Endothelial cell of umbilical vein (primary cell): ENCODE measurements around the gene ASB6. TPM values are rescaled to one million over a fixed set of nuclear protein-coding genes. Genes with fewer than 3 reads are reported as not detected.

Experiments
- BruUV-seq: library from RNA; stranded (reverse); fragments of 400-500 nt; replicated peaks from 2 replicates; lab custom pipeline; 2021; lab: Mats Ljungman, UMichigan
- CTCF ChIA-PET: fragments of 300-600, 350-600 bp; sonication (Branson Sonifier 250); formaldehyde crosslinking; loops from one replicate; lab custom pipeline; 2021; ENCODE audit warnings: antibody characterized with exemption, inconsistent platforms; lab: Charles Lee
- POLR2A ChIA-PET: fragments of 300-600, 350-600 bp; sonication (Branson Sonifier 250); formaldehyde crosslinking; loops from one replicate; lab custom pipeline; 2021; ENCODE audit warnings: antibody characterized with exemption, inconsistent platforms; lab: Charles Lee
- DNase-seq: peaks from one replicate; pipeline ENCODE4 v3.0.0-alpha.2; 2011; ENCODE audit warnings: low read depth, low spot score
- FAIRE-seq: peaks from 2 replicates; lab custom pipeline; 2011; peaks lifted over from hg19 to GRCh38; lab: Jason Lieb, UNC
- H2AFZ ChIP-seq: 2 replicates; pipeline ENCODE4 v1.6.0; 2012; ENCODE audit warnings: low read depth, low read length, control low read depth, inconsistent platforms
- H3K27ac ChIP-seq: 2 replicates; pipeline ENCODE4 v1.5.1; 2011; ENCODE audit warnings: low read depth, mild to moderate bottlenecking, control low read depth, low read length, moderate library complexity; ENCODE audit not compliant: insufficient read depth
- H3K27me3 ChIP-seq, 2 experiments: 2 replicates each; pipeline versions ENCODE4 v1.6.0 to v1.6.1; 2011; ENCODE audit warnings: low read length in 2 of 2, mixed read lengths in 1 of 2; ENCODE audit not compliant: control insufficient read depth in 2 of 2, insufficient read depth in 2 of 2
- H3K36me3 ChIP-seq, 2 experiments: 2 replicates in 1 of 2; 3 replicates in 1 of 2; pipeline ENCODE4 v1.5.1; 2011; ENCODE audit warnings: low read length in 2 of 2, mild to moderate bottlenecking in 1 of 2, moderate library complexity in 1 of 2; ENCODE audit not compliant: control insufficient read depth in 2 of 2, insufficient read depth in 2 of 2; ENCODE audit errors: extremely low read depth in 1 of 2
- H3K4me1 ChIP-seq: 3 replicates; pipeline ENCODE4 v1.5.1; 2011; ENCODE audit warnings: mild to moderate bottlenecking, low read length; ENCODE audit not compliant: control insufficient read depth, insufficient read depth; ENCODE audit errors: extremely low read depth
- H3K4me2 ChIP-seq: 2 replicates; pipeline ENCODE4 v1.6.1; 2011; ENCODE audit warnings: low read length, control low read depth, mixed read lengths; ENCODE audit not compliant: insufficient read depth
- H3K4me3 ChIP-seq, 3 experiments: fragments of 200-600 bp in 1 of 3; sonication (generic), shearing (Covaris generic) in 1 of 3; replicated peaks in 1 of 3; 2 replicates each; pipeline ENCODE4 v1.5.1; 2011 to 2016; ENCODE audit warnings: control low read depth in 3 of 3, low read length in 3 of 3, mild to moderate bottlenecking in 2 of 3, inconsistent platforms in 1 of 3, low read depth in 1 of 3, moderate library complexity in 1 of 3; ENCODE audit not compliant: insufficient read depth in 1 of 3
- H3K79me2 ChIP-seq: 2 replicates; pipeline ENCODE4 v1.6.0; 2012; ENCODE audit warnings: low read length, inconsistent platforms; ENCODE audit not compliant: control insufficient read depth, insufficient read depth
- H3K9ac ChIP-seq: replicated peaks from 2 replicates; pipeline ENCODE3; 2011; ENCODE audit warnings: low read length, control low read depth; ENCODE audit not compliant: insufficient read depth; ENCODE audit errors: extremely low read depth
- H3K9me1 ChIP-seq: replicated peaks from 3 replicates; pipeline ENCODE4 v1.6.0; 2011; ENCODE audit warnings: mild to moderate bottlenecking, low read length; ENCODE audit not compliant: control insufficient read depth, insufficient read depth; ENCODE audit errors: extremely low read depth
- H3K9me3 ChIP-seq: replicated peaks from 2 replicates; pipeline ENCODE4 v1.5.1; 2012; ENCODE audit warnings: low read length, inconsistent platforms; ENCODE audit not compliant: control insufficient read depth, insufficient read depth
- H4K20me1 ChIP-seq: replicated peaks from 2 replicates; pipeline ENCODE3; 2011; ENCODE audit warnings: mild to moderate bottlenecking, low read length; ENCODE audit not compliant: control insufficient read depth, insufficient read depth; ENCODE audit errors: extremely low read depth
- EZH2 ChIP-seq: IDR thresholded peaks from 2 replicates; pipeline ENCODE4 v1.6.1; 2012; ENCODE audit warnings: borderline replicate concordance, low read depth, mild to moderate bottlenecking, moderate library complexity, low read length, inconsistent platforms; ENCODE audit not compliant: severe bottlenecking
- FOS ChIP-seq: IDR thresholded peaks from 2 replicates; pipeline ENCODE4 v1.6.1; 2011; ENCODE audit warnings: mild to moderate bottlenecking, low read length, moderate library complexity, borderline replicate concordance; ENCODE audit not compliant: insufficient read depth
- MYC ChIP-seq: IDR thresholded peaks from one replicate; pipeline ENCODE4 v1.6.1; 2011; ENCODE audit warnings: mild to moderate bottlenecking, low read depth, low read length
- POLR2A ChIP-seq: IDR thresholded peaks from 2 replicates; pipeline ENCODE4 v1.6.1; 2012; ENCODE audit warnings: low read depth, mild to moderate bottlenecking, control low read depth, low read length
- POLR2AphosphoS5 ChIP-seq: IDR thresholded peaks from 2 replicates; pipeline ENCODE4 v1.6.1; 2012; ENCODE audit warnings: low read depth, mild to moderate bottlenecking, control low read depth, low read length, moderate library complexity; ENCODE audit not compliant: insufficient read depth
- dilution Hi-C: fragments of 300-500 bp; cut with MboI; formaldehyde crosslinking; loops from one replicate; pipeline ENCODE4 v1.15.0; 2019; ENCODE audit warnings: low sequenced_read_pairs; ENCODE audit not compliant: extremely low pct_ligation_motif_present
- intact Hi-C: fragments of 100-400 bp; cut with micrococcal nuclease; formaldehyde crosslinking; loops from one replicate; pipeline ENCODE4 v1.10.0; 2022
- polyA plus RNA-seq, 4 experiments: library from polyadenylated mRNA; depleted of rRNA in 3 of 4; stranded (reverse) in 3 of 4; unstranded in 1 of 4; fragments of >200 nt; gene quantifications; 2 replicates each; pipeline versions ENCODE4 v1.2.1 to v1.2.3, GENCODE V29; 2011 to 2012; ENCODE audit warnings: missing spikeins in 1 of 4
- total RNA-seq: library from RNA; stranded (reverse); gene quantifications from 2 replicates; pipeline ENCODE4 v1.2.3, GENCODE V29; 2021
- TF ChIP-seq, protein P1 (sequence below): IDR thresholded peaks from 2 replicates; pipeline ENCODE4 v1.6.1; 2011; ENCODE audit not compliant: insufficient read depth, insufficient read length

Gene ASB6
- total and polyA plus RNA-seq, 2 donors (not counting 3 experiments of a cell fraction or from before 2014, with no cell fraction given) = 20.3 to 23.8 TPM

DNA sequence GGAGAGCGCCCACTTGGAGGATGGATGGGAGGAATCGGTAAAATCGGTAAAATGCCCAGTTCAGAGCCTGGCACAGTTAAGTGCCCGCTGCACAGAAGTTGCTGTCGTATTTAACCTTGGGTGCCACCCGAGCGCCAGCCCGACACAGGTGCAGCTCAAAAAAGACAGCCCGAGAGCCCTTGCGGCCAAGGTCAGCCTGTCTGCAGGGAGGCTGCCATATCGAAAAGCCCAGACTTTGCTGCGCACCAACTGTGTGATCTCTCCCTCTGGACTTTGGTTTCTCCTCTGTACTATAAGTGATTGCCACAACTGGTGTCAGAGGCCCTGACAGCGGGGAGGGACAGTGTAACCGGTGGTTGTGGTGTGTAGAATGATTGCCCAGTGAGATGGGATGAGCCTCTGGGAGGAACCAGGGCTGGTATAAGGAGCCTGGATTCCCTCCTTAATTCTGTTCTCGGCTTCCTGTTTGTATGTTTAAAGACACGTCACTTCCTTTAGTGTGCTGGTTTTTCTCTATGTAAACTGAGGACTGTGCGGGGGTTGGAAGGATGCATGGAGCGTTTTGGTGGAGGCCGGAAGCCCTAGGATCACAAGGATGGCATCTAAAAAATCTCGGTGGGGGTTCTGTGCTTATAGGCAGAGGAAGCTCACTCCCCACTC lies 15.2 kb downstream of the ASB6 start:
- Histone ChIP-seq H3K4me3 (peak overlapping the region; percentile 35 to 76 (median 71)), H3K9me3 (no peaks in the 10 kb centered on the region), H4K20me1 (no peaks in the 10 kb centered on the region), H3K9ac (peak overlapping the region; percentile 79), H3K27me3 (no peaks in the 10 kb centered on the region), H2AFZ (no peak overlapping the region), H3K27ac (peak overlapping the region; percentile 71), H3K4me1 (peaks cover 16% of the 10 kb centered on the region), H3K9me1 (no peaks in the 10 kb centered on the region), H3K79me2 (peaks cover 55% of the 10 kb centered on the region), H3K4me2 (peak overlapping the region; percentile 80), H3K36me3 (peaks cover 0 to 2% of the 10 kb centered on the region in 2 experiments)
- TF ChIP-seq POLR2AphosphoS5 = peak; percentile 45
- TF ChIP-seq POLR2A = peak; percentile 36
- TF ChIP-seq EZH2 = no peak
- no peak for TF ChIP-seq MYC
- TF ChIP-seq, protein P1, sequence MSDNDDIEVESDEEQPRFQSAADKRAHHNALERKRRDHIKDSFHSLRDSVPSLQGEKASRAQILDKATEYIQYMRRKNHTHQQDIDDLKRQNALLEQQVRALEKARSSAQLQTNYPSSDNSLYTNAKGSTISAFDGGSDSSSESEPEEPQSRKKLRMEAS = no peak
- no peak for TF ChIP-seq FOS
- intact Hi-C loops (loop anchor here (2.0 kb wide), 1 partner anchor 16 kb away; the partner anchor contains the start of gene ASB6), dilution Hi-C loops (no loop called here)
- ChIA-PET POLR2A (interaction anchor here (0.7 to 1.0 kb wide), 2 partner anchors 151 to 449 kb away, joined by 3 to 4 read pairs; partner anchors contain the start of gene IER5L), CTCF (interaction anchor here (0.9 to 7.5 kb wide), 9 partner anchors 12 to 496 kb away, joined by 3 to 232 read pairs (median 8); no protein-coding TSS in a partner anchor)
- FAIRE-seq (peak; percentile 83), DNase-seq (peak; percentile 54)
- BruUV-seq = TSS peak; percentile 94
